SKM-1 treated with dmso at 0.1 percent for 144 hours (cell line): ENCODE data around the gene PTGIS.

Source experiments
- DNase-seq: peaks from one replicate; lab custom pipeline; 2025; ENCODE audit not compliant: unreplicated experiment; lab: John Stamatoyannopoulos, UW

Gene PTGIS

GRCh38 chr20:49475292-49476015 is 92.5 kb downstream of the PTGIS start:
- no peak for DNase-seq

DNA sequence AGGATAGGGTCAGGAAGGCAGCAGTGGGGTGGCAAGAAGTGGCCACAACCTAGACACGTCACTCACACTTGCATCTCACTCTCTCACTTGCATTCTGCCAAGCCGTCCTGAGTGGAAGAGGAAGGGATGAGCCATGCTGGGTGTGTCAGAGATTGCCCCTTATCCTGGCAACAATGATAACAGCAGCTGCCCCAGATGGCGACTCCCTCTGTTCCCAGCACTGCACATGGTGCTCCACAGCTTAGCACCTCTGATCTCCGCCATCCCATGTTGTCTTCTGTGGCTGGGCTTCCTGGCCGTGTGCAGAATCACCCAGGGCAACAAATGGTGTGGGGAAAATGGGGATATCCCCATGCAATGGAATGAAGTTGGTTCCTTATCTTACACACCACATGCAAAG is 96.5 kb downstream of the PTGIS start:
- DNase-seq: no peak

GRCh38 chr20:49470922-49471321 is 97.0 kb downstream of the PTGIS start:
- DNase-seq: no peak

DNA sequence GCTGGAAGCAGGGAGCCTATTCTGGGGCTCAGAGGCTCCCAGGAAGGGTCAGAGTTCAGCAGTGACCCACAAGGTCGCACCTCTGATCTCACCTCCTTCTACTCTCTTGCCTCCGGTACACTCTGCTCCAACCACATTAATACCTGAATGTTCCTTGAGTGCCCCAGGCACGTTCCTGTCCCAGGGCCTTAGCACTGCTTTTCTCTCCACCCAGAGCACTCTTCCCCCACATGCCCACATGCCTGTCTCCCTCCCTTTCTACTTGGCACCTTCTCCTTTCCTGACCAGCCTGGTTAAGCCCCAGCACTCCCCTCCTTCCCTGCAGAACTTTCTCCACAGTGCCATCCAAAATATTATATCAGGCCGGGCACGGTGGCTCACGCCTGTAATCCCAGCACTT is 98.9 kb downstream of the PTGIS start:
- no peak for DNase-seq

- no peak for DNase-seq
These were observed 99.5 kb downstream of the PTGIS start for GRCh38 chr20:49468412-49468811.

- no peak for DNase-seq
These were observed 101.6 kb downstream of the PTGIS start for GRCh38 chr20:49466114-49466912.

- DNase-seq: no peak
These were observed 103.4 kb downstream of the PTGIS start for GRCh38 chr20:49464556-49464955.

DNA sequence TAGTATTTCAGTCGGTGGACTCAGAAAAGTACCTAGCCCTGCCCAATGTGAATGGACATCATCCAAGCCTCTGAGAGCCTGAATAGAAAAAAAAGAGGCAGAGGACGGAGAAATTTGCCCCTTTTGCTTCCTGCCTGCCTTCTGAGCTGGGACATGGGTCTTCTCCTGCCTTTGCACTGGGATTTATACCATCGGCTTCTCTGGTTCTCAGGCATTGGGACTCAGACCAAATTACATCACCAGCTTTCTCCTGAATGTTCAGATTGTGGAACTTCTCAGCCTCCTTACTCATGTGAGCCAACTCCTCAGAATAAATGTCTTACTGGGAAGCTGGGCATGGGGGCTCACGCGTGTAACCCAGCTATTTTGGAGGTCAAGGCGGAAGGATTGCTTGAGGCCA is 105.3 kb downstream of the PTGIS start:
- no peak for DNase-seq

DNA sequence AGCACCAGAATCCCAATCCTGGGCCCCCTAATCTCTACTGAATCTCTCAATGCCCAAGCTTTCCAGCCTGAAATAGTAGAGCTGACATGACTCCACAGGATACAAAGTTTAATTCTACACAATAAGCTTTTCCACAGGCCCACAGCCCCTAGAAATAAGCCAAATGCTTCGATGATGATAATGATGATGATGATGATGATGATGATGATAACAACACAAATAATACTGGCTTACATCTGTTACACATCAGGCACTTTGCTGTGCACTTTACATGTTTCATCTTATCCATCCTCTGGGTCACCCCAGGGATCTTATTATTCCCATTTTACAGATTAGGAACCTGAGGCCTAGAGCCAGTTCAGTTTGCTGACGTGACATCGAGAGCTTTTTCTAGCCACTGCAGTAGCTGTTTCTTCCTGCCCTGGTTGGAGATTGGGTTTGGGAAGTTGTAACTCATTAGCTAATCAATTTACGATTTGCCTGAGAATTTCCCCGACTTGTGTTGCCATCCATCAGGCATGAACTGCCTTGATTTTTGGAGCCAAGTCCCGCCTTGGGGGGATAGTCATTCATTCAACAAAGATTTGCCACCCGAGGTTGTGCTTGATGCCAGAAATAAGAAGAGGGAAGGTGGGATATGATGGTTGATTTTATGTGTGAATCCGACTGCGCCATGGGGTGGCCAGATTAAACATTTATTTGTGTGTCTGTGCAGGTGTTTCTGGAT is 105.9 kb downstream of the PTGIS start:
- no peak for DNase-seq

- DNase-seq: no peak
These were observed 107.0 kb downstream of the PTGIS start for GRCh38 chr20:49460916-49461315.

- DNase-seq: no peak
These were observed 107.8 kb downstream of the PTGIS start for GRCh38 chr20:49460131-49460530.

DNA sequence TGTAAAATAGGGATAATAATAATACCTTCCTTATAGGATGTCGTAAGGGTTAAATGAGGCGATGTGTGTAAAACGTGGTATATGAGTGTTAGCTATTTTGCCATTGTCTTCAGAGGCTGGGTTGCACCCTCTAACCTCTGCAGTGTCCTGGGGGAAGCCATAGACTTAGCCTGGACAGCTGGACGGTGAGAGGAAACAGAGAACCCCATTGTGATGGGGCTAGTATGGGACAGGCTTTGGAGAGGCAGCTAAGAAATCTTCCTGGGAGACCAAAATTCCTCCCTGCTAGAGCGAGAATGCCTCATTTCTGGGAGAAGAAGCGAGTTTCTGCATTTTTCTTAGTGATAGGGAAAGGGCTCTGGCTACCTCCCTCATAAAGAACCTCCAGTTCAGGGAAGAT is 108.3 kb downstream of the PTGIS start:
- DNase-seq: no peak

DNA sequence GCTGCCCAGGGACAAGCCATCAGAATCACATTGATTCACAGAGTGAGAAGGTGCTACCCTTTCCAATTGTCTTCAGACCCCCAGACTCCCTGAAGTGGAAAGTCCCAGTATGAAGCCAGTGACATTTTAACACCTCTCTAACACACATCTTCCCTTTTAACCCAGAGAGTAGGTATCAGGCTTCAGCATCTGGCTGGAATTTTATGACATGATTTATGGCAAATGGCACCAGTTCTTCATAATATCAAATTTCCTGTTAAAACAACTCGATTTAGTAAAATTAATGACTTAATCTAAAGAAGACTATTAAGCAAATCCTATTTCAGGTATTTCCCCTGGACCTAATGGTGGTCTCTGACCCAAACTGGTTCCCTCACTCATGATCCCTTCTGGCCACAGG is 110.5 kb downstream of the PTGIS start:
- DNase-seq: no peak

DNA sequence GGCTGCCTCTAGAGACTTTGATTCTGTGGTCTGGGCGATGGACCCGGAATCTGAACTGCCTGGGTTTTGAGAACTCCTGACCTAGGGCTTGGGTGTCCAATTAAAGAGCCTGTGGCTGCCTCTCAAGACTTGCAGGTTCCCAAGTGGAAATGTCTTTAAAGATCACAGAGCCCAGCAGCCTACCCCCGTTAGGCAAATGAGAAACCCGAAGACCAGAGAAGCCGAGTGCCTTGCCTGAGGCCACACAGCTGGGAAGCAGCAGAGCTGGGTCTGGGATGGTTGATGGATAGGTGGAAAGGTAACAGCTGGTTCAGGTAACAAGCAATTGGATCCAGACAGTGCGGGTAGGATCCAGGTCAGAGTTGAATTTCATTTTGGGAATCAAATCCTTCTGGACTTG is 111.3 kb downstream of the PTGIS start:
- DNase-seq: no peak

DNA sequence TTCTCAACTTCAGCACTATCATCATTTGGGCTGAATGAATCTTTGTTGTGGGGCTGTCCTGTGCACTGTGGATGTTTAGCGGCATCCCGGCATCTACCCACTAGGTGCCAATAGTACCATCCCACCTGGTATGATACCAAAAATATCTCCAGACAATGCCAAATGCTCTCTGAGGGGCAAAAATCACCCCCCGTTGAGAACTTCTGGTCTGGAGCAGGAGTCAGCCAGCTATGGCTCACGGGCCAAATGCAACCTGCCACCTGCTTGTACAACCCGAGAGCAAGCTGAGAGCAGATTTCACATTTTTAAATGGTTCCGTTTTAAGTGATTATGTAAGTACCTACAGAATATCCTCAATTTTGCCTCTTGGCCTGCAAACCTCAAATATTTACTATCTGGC is 112.2 kb downstream of the PTGIS start:
- DNase-seq: no peak
